Caco-2 (cell line): ENCODE results near the gene GPT2. TPM values are rescaled to one million over a fixed set of nuclear protein-coding genes. Genes with fewer than 3 reads are reported as not detected.

Experiments
- BruUV-seq: library from RNA; stranded (reverse); fragments of 400-500 nt; replicated peaks from 2 replicates; lab custom pipeline; 2021; lab: Mats Ljungman, UMichigan
- CTCF ChIA-PET: fragments of 300-600 bp; sonication (Branson Sonifier 250); formaldehyde crosslinking; loops from one replicate; lab custom pipeline; 2022; ENCODE audit warnings: antibody characterized with exemption; lab: Charles Lee
- POLR2A ChIA-PET: fragments of 300-600 bp; sonication (Branson Sonifier 250); formaldehyde crosslinking; loops from one replicate; lab custom pipeline; 2022; ENCODE audit warnings: antibody characterized with exemption; lab: Charles Lee
- DNase-seq, 2 experiments: peaks; one replicate each; pipeline versions ENCODE4 v3.0.0 to v3.0.0-alpha.2; 2020 to 2022
- H3K27me3 ChIP-seq: replicated peaks from 2 replicates; pipeline ENCODE4 v1.6.0; 2011; ENCODE audit warnings: low read length; ENCODE audit not compliant: control insufficient read depth, insufficient read depth
- H3K36me3 ChIP-seq: 2 replicates; pipeline ENCODE4 v1.5.1; 2011; ENCODE audit warnings: low read length; ENCODE audit not compliant: control insufficient read depth, insufficient read depth
- H3K4me1 ChIP-seq: fragments of 250-450 bp; sonication (Bioruptor Pico); 2 replicates; pipeline ENCODE4 v1.5.1; 2020; ENCODE audit warnings: mild to moderate bottlenecking
- H3K4me3 ChIP-seq: 2 replicates; pipeline ENCODE4 v1.5.1; 2011; ENCODE audit warnings: low read depth, mild to moderate bottlenecking, control low read depth, low read length
- H3K9me3 ChIP-seq: fragments of 250-450 bp; sonication (Bioruptor Pico); 2 replicates; pipeline ENCODE4 v1.5.1; 2020; ENCODE audit warnings: mild to moderate bottlenecking, moderate library complexity
- H3K27ac Mint-ChIP-seq: one replicate; pipeline ENCODE4 v1.8.0; 2022; ENCODE audit warnings: mixed read lengths; ENCODE audit not compliant: unreplicated experiment
- H3K27me3 Mint-ChIP-seq: one replicate; pipeline ENCODE4 v1.8.0; 2022; ENCODE audit warnings: mixed read lengths; ENCODE audit not compliant: insufficient read depth, unreplicated experiment
- H3K36me3 Mint-ChIP-seq: one replicate; pipeline ENCODE4 v1.8.0; 2022; ENCODE audit warnings: mild to moderate bottlenecking, mixed read lengths; ENCODE audit not compliant: insufficient read depth, unreplicated experiment
- H3K4me1 Mint-ChIP-seq: one replicate; pipeline ENCODE4 v1.8.0; 2022; ENCODE audit warnings: low read depth, mixed read lengths; ENCODE audit not compliant: unreplicated experiment
- H3K4me3 Mint-ChIP-seq: one replicate; pipeline ENCODE4 v1.8.0; 2022; ENCODE audit warnings: mild to moderate bottlenecking, moderate library complexity, mixed read lengths; ENCODE audit not compliant: unreplicated experiment
- H3K9me3 Mint-ChIP-seq: one replicate; pipeline ENCODE4 v1.8.0; 2022; ENCODE audit warnings: mixed read lengths; ENCODE audit not compliant: unreplicated experiment
- CTCF ChIP-seq, 2 experiments: fragments of 200-600 bp in 1 of 2; IDR thresholded peaks; 1 replicate in 1 of 2; 2 replicates in 1 of 2; pipeline versions ENCODE4 v1.5.1 to v1.8.0; 2011 to 2022; ENCODE audit warnings: antibody characterized with exemption in 1 of 2, control low read depth in 1 of 2, inconsistent platforms in 1 of 2, low read depth in 1 of 2, low read length in 1 of 2, mild to moderate bottlenecking in 1 of 2, moderate library complexity in 1 of 2; ENCODE audit not compliant: insufficient read depth in 1 of 2, severe bottlenecking in 1 of 2, unreplicated experiment in 1 of 2
- intact Hi-C: fragments of 100-400 bp; cut with micrococcal nuclease; formaldehyde crosslinking; loops from one replicate; pipeline ENCODE4 v1.10.0; 2022; ENCODE audit not compliant: unreplicated experiment
- total RNA-seq: library from RNA; stranded (reverse); gene quantifications from 2 replicates; pipeline ENCODE4 v1.2.3, GENCODE V29; 2022

GPT2 gene
- total RNA-seq, 1 experiment from 2014 or later = 128 TPM

GRCh38 chr16:46844771-46845170, 39.4 kb upstream of the GPT2 start:
- Histone ChIP-seq H3K4me3 (no peak overlapping the region), H3K4me1 (no peaks in the 10 kb centered on the region), H3K9me3 (no peaks in the 10 kb centered on the region), H3K27me3 (no peaks in the 10 kb centered on the region), H3K36me3 (no peaks in the 10 kb centered on the region)
- no peaks in the 10 kb centered on the region for H3K4me1 Mint-ChIP-seq
- intact Hi-C loops = no loop called here
- BruUV-seq = no TSS peak
- H3K27ac Mint-ChIP-seq = no peak overlapping the region
- no peak for TF ChIP-seq CTCF (IDR thresholded peaks at IDR 0.05; ENCODE audit: insufficient read depth in 1 of 2, low read depth in 1 of 2, low read length in 1 of 2, severe bottlenecking in 1 of 2, unreplicated experiment in 1 of 2)
- ChIA-PET POLR2A (no interaction called here), CTCF (no interaction called here)
- no peaks in the 10 kb centered on the region for H3K27me3 Mint-ChIP-seq
- no peaks in the 10 kb centered on the region for H3K36me3 Mint-ChIP-seq
- H3K4me3 Mint-ChIP-seq = no peak overlapping the region
- no peaks in the 10 kb centered on the region for H3K9me3 Mint-ChIP-seq
- no peak for DNase-seq

DNA sequence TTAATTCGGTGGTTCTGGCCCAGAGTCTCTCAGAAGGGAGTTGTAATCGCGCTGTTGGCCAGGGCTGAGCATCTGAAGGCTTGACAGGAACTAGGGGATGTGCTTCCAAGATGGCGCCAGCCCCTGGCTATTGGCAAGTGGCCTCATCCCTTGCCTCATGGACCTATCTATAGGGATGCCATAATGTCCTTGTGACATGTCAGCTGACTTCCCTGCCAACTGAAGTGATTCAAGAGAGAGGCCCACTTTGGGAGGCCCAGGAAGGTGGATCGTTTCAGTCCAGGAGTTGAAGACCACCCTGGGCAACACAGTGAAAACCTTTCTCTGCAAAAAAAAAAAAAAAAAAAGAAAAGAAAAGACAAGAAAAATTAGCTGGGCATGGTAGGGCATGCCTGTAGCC, 38.2 kb upstream of the GPT2 start:
- BruUV-seq = no TSS peak
- Mint-ChIP-seq H3K27ac (no peak overlapping the region), H3K4me1 (peaks cover 5% of the 10 kb centered on the region), H3K27me3 (no peaks in the 10 kb centered on the region), H3K9me3 (no peaks in the 10 kb centered on the region), H3K36me3 (no peaks in the 10 kb centered on the region), H3K4me3 (no peak overlapping the region)
- H3K4me3 ChIP-seq = no peak overlapping the region
- ChIA-PET CTCF (no interaction called here), POLR2A (no interaction called here)
- H3K27me3 ChIP-seq = no peaks in the 10 kb centered on the region
- TF ChIP-seq CTCF (IDR thresholded peaks at IDR 0.05; ENCODE audit: insufficient read depth in 1 of 2, low read depth in 1 of 2, low read length in 1 of 2, severe bottlenecking in 1 of 2, unreplicated experiment in 1 of 2) = no peak
- no peaks in the 10 kb centered on the region for H3K4me1 ChIP-seq
- DNase-seq = no peak
- intact Hi-C loops = no loop called here
- no peaks in the 10 kb centered on the region for H3K9me3 ChIP-seq
- no peaks in the 10 kb centered on the region for H3K36me3 ChIP-seq

- CTCF ChIA-PET = no interaction called here
- no peaks in the 10 kb centered on the region for H3K36me3 Mint-ChIP-seq
- intact Hi-C loops = no loop called here
- Histone ChIP-seq H3K36me3 (no peaks in the 10 kb centered on the region), H3K27me3 (no peaks in the 10 kb centered on the region), H3K4me3 (no peak overlapping the region), H3K4me1 (peaks cover 4% of the 10 kb centered on the region), H3K9me3 (no peaks in the 10 kb centered on the region)
- DNase-seq = no peak
- POLR2A ChIA-PET = no interaction called here
- TF ChIP-seq CTCF (IDR thresholded peaks at IDR 0.05; ENCODE audit: insufficient read depth in 1 of 2, low read depth in 1 of 2, low read length in 1 of 2, severe bottlenecking in 1 of 2, unreplicated experiment in 1 of 2) = no peak
- no peak overlapping the region for H3K4me3 Mint-ChIP-seq
- no peaks in the 10 kb centered on the region for H3K27me3 Mint-ChIP-seq
- H3K9me3 Mint-ChIP-seq = no peaks in the 10 kb centered on the region
- no TSS peak for BruUV-seq
- no peak overlapping the region for H3K27ac Mint-ChIP-seq
- peaks cover 24% of the 10 kb centered on the region for H3K4me1 Mint-ChIP-seq
These were observed 35.1 kb upstream of the GPT2 start for GRCh38 chr16:46848768-46849764.
